GM23338 (cell line): Measurements from ENCODE around the gene CES5A.
"Not testable (repeated sequence)": the region's sequence is repeated elsewhere in the genome, so short reads cannot be mapped to it uniquely, and the experiment has no call there.

Experiments
- TF ChIP-seq, protein P1 (sequence below), 2 experiments: fragments of 200-600 bp in 1 of 2; sonication (generic) in 1 of 2; conservative IDR thresholded peaks; 2 replicates each; pipeline versions ENCODE4 v1.5.1 to v1.6.1; 2016 to 2017; ENCODE audit warnings: antibody characterized with exemption in 2 of 2, low read depth in 2 of 2, mild to moderate bottlenecking in 2 of 2, moderate library complexity in 1 of 2
- TF ChIP-seq, protein P2 (sequence below): IDR thresholded peaks from 2 replicates; pipeline ENCODE4 v1.6.1; 2016; ENCODE audit warnings: antibody characterized with exemption
- TF ChIP-seq, protein P3 (sequence below): IDR thresholded peaks from one replicate; pipeline ENCODE4 v1.6.1; 2018; ENCODE audit warnings: antibody characterized with exemption; ENCODE audit not compliant: unreplicated experiment

DNA sequence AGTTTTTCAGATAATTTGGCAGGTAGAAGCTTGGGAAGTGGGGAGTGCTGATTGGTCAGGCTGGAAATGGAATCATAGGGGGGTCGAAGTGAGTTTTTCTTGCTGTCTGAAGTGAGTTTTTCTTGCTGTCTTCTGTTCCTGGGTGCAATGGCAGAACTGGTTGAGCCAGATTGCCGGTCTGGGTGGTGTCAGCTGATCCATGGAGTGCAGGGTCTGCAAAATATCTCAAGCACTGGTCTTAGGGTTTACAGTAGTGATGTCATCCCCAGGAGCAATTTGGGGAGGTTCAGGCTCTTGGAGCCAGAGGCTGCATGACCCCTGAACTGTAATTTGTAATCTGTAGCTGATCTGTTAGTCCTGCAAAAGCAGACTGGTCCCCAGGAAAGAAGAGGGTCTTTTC, 37.9 kb upstream of the CES5A start:
- TF ChIP-seq, protein P1, sequence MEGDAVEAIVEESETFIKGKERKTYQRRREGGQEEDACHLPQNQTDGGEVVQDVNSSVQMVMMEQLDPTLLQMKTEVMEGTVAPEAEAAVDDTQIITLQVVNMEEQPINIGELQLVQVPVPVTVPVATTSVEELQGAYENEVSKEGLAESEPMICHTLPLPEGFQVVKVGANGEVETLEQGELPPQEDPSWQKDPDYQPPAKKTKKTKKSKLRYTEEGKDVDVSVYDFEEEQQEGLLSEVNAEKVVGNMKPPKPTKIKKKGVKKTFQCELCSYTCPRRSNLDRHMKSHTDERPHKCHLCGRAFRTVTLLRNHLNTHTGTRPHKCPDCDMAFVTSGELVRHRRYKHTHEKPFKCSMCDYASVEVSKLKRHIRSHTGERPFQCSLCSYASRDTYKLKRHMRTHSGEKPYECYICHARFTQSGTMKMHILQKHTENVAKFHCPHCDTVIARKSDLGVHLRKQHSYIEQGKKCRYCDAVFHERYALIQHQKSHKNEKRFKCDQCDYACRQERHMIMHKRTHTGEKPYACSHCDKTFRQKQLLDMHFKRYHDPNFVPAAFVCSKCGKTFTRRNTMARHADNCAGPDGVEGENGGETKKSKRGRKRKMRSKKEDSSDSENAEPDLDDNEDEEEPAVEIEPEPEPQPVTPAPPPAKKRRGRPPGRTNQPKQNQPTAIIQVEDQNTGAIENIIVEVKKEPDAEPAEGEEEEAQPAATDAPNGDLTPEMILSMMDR (conservative IDR thresholded peaks at IDR 0.05; ENCODE audit: low read depth in 2 of 2), result not testable (repeated sequence)
- TF ChIP-seq, protein P2, sequence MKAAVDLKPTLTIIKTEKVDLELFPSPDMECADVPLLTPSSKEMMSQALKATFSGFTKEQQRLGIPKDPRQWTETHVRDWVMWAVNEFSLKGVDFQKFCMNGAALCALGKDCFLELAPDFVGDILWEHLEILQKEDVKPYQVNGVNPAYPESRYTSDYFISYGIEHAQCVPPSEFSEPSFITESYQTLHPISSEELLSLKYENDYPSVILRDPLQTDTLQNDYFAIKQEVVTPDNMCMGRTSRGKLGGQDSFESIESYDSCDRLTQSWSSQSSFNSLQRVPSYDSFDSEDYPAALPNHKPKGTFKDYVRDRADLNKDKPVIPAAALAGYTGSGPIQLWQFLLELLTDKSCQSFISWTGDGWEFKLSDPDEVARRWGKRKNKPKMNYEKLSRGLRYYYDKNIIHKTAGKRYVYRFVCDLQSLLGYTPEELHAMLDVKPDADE, result not testable (repeated sequence)
- TF ChIP-seq, protein P3, sequence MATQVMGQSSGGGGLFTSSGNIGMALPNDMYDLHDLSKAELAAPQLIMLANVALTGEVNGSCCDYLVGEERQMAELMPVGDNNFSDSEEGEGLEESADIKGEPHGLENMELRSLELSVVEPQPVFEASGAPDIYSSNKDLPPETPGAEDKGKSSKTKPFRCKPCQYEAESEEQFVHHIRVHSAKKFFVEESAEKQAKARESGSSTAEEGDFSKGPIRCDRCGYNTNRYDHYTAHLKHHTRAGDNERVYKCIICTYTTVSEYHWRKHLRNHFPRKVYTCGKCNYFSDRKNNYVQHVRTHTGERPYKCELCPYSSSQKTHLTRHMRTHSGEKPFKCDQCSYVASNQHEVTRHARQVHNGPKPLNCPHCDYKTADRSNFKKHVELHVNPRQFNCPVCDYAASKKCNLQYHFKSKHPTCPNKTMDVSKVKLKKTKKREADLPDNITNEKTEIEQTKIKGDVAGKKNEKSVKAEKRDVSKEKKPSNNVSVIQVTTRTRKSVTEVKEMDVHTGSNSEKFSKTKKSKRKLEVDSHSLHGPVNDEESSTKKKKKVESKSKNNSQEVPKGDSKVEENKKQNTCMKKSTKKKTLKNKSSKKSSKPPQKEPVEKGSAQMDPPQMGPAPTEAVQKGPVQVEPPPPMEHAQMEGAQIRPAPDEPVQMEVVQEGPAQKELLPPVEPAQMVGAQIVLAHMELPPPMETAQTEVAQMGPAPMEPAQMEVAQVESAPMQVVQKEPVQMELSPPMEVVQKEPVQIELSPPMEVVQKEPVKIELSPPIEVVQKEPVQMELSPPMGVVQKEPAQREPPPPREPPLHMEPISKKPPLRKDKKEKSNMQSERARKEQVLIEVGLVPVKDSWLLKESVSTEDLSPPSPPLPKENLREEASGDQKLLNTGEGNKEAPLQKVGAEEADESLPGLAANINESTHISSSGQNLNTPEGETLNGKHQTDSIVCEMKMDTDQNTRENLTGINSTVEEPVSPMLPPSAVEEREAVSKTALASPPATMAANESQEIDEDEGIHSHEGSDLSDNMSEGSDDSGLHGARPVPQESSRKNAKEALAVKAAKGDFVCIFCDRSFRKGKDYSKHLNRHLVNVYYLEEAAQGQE, result not testable (repeated sequence)
